HG03060 (cell line): ENCODE data around the gene UNC13C.

Source experiments
- ATAC-seq: cut with Tn5 transposase; IDR thresholded peaks from one replicate; pipeline ENCODE4 v1.9.1; 2021; ENCODE audit warnings: low read depth, moderate number of reproducible peaks; ENCODE audit not compliant: unreplicated experiment

UNC13C gene

GRCh38 chr15:54282228-54282836 lies 304.1 kb downstream of the UNC13C start:
- ATAC-seq = no peak

DNA sequence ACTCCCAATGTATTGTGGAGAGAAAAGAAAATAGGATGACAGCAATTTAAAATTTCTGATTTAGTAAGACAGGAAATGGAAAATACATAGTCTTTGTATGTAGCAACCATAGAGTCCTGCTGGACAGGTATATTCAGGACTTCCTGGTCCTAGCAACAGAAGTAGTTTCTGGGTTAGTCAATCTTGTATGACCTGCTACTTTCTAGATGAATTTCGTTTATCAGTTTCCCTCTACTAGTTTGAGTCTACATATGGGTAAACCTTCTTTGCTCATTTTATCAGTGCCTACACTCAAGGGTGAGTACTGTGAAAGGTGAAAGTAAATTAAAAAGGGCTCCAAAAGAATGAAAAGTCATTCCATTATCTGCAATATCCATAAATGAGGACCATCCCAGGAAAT lies 309.8 kb downstream of the UNC13C start:
- ATAC-seq = no peak

- peak; percentile 64 for ATAC-seq
Observed at GRCh38 chr15:54289590-54290136, 311.4 kb downstream of the UNC13C start.

- ATAC-seq = no peak
Observed at GRCh38 chr15:54298396-54298795, 320.2 kb downstream of the UNC13C start.

GRCh38 chr15:54304321-54304720 lies 326.1 kb downstream of the UNC13C start:
- no peak for ATAC-seq

DNA sequence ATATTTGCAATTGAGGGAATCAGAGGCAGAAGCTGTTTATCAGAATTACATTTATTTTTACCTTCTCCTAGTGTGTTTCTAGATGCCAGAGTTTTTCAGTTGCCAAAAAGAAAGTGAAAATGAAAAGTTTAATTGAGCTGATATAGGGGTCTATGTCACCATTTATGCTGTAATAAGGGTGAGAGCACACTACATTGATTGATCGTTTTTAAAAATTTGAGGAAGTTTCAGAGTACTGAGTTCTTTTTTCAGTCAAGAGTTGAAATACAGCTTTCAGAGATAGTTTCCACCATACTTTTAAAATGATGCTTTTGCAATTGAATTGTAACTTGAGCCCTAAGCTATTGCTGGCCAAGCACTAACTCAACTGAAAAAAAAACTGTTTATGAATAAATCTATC lies 326.9 kb downstream of the UNC13C start:
- no peak for ATAC-seq

DNA sequence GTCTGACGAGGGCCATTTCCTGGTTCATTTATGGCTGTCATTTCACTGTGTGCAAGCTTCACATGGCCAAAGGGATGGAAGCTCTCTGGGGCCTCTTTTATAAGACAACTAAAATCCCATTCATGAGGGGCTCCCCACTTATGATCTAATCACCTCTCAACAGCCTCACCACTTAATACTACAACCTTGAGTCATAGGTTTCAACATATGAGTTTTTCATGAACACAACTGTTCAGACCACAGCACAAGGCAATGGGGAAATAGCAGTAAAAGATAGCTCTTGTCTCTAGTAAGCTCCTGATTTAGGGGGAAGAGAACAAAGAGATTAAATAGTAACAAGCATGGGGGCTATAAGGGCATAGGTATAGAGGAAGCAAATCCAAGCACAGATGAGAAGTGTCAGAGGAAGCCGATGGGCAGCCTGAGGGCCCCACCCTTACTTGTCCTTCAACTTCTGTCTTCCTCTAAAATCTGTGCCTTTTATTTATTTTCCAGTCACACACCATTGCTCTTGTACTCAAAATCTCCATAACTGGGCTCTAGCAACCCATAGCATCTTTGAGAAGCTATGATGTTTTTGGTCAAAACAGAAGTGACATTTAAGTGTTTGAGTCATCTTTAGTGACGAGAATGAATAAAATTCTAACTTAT lies 329.1 kb downstream of the UNC13C start:
- no peak for ATAC-seq

DNA sequence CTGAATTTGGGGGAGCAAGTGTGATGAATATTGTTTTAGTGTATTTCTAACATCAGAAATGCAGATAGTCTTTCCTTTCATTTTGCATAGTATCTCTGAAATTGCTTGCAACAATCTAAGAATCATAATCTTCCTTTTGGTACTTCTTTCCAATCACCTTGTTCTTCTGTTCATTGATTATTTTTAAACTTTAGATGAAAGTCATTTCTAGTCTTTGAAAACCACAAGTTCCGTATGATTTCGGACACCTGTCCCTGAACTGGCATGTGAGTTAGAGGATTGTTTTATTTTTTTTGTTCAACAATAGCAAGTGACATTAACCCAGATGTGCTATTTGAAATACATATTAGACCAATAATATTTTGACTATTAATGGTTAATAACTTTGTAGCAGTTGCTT lies 329.7 kb downstream of the UNC13C start:
- ATAC-seq = no peak

DNA sequence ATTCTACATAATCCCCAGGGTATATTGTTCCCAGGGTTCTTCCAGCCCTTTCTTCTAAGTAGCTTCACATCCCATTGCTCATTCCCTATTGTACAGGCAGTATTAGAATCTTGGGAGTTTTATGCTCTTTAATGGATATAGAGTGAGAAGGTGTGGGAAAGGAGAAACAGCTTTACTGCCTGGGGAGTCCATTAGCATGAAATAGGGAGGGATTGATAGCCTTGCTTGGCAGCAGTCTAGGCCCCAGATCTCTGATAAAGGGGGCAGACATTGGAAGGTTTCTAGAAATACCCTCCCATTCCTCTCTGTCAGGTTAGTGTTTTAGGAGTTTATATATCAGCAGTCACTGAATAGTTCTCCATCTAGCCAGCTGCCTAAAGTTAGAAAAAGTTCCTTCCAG lies 334.3 kb downstream of the UNC13C start:
- no peak for ATAC-seq

- ATAC-seq = no peak
Observed at GRCh38 chr15:54321426-54321825, 343.2 kb downstream of the UNC13C start.

DNA sequence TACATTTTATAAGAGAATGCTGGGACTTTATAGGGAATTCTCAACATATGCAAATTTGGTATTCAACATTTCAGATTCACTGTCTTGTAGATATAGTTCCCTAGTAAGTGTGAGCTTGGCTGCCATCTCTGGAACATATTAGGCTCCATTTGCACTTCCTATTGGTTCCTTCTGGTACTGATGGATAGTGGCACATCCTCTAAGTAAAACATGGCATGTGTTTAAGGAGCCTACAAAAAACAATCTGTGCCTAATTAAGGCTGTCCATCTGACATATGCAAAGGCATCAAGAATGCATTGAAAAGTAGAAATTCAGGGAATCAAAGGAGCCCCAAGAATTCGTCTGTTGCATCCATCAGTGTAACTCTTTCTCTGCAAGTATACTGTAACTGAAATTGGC lies 344.1 kb downstream of the UNC13C start:
- no peak for ATAC-seq

- no peak for ATAC-seq
Observed at GRCh38 chr15:54345301-54345700, 367.1 kb downstream of the UNC13C start.

GRCh38 chr15:54345827-54346226 lies 367.6 kb downstream of the UNC13C start:
- no peak for ATAC-seq

GRCh38 chr15:54347082-54347827 lies 369.0 kb downstream of the UNC13C start:
- no peak for ATAC-seq

GRCh38 chr15:54353726-54354125 lies 375.5 kb downstream of the UNC13C start:
- ATAC-seq = no peak

- ATAC-seq = no peak
Observed at GRCh38 chr15:54354341-54354740, 376.1 kb downstream of the UNC13C start.

DNA sequence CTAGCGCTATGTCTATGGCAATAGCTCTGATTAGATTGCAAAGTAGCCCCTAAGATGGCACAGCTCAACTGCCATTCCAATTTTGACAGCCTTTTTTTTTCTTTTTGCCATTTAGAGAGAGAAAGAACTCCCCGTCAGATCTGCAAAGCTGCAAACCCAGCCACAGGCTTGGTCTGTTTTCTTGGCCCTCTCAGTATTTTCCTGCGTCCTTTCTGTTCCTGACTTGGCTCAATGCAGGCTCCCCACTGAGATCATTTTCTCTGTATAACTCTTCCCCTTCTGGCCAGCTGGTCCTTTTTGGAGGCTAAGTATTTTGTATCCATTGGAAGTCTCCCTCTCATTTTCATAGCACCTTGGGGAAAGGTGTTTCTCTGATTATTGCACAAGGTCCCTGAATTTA lies 386.7 kb downstream of the UNC13C start:
- no peak for ATAC-seq

DNA sequence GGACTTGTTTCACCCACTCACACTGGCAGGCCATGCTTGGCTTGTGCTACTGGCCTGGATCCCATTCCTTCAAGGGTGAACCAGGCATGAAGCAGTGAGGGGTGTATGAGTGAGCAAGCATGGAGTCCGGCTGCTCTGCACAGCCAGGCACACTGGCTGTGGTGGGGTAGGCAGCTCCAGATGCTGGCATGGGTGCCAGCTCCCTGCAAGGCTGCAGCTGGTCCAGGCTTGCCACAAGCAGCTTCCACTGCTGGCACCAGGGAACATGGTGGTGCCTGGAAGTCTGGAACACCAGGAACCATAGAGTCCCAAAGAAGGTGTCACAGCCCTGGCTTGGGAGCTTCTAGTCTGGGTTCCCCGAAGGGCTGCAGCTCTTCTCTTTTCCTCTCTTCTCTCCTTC lies 395.1 kb downstream of the UNC13C start:
- no peak for ATAC-seq

DNA sequence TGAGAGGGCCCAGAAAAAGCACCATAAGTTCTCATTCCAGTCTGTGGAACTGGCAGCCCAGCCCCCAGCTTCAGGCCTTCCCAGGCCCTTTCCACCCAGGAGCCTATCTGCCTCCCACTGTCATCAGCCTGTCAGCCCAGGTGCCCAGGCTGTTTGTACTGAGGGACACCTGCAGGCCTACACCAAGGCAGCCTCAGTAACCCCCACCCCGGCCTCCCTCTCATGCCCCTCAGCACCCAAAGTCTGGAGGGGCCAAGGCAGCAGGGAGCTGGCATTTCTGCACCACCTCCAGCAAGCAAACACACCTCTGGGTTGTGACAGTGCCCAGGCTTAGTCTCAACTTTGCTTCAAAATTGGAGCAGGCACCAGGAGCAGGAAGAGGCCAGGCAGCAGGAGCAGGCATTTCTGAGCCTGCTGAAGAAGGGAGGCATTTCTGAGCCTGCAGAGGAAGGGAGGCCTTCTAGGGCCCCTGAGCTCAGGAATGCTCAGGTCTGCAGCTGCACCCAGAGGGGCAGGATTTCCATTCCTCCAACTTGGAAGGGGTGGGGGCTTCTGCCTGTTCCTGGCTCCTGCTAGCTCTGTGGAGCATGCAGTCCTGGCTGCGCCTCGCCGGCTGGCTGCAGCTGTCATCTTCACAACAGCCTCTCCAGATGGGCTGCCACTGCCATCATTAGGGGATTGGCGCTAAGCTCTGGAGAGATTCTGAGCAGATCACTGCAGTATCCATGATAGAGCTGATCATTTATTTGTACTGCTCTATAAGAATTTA lies 396.1 kb downstream of the UNC13C start:
- no peak for ATAC-seq

DNA sequence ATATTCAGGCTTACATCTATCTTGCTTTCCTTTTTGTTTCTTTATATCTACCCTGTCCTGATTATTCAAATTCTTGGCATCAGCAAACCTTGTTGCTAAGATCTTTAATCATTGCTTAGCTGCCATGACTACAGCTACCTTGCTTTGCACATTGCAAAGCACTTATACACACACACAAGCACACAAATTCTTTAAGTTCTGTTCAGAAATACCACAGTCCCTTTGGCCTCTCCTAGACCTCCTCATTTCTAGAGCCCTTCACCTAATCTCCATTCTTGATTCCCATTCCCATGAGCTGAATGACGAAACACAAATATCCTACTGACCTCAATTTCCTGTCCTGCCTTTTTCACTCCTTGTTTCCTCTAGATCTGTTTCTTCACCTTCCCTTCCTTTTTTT lies 409.6 kb downstream of the UNC13C start:
- no peak for ATAC-seq

GRCh38 chr15:54388746-54389145 lies 410.5 kb downstream of the UNC13C start:
- no peak for ATAC-seq
